ENCODE data around the gene KDM2A.

- TF ChIP-seq ZNF510 (tag by site-specific recombination; IDR thresholded peaks at IDR 0.05; ENCODE audit: insufficient replicate concordance) (no peak), REPIN1 (tag by site-specific recombination; IDR thresholded peaks at IDR 0.05; ENCODE audit: low read depth) (no peak)
- TF ChIP-seq, protein P1, sequence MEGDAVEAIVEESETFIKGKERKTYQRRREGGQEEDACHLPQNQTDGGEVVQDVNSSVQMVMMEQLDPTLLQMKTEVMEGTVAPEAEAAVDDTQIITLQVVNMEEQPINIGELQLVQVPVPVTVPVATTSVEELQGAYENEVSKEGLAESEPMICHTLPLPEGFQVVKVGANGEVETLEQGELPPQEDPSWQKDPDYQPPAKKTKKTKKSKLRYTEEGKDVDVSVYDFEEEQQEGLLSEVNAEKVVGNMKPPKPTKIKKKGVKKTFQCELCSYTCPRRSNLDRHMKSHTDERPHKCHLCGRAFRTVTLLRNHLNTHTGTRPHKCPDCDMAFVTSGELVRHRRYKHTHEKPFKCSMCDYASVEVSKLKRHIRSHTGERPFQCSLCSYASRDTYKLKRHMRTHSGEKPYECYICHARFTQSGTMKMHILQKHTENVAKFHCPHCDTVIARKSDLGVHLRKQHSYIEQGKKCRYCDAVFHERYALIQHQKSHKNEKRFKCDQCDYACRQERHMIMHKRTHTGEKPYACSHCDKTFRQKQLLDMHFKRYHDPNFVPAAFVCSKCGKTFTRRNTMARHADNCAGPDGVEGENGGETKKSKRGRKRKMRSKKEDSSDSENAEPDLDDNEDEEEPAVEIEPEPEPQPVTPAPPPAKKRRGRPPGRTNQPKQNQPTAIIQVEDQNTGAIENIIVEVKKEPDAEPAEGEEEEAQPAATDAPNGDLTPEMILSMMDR (tag by site-specific recombination; IDR thresholded peaks at IDR 0.05) = no peak
Observed at GRCh38 chr11:67270256-67271204, 151.5 kb downstream of the KDM2A start.
